HCT116 (cell line): ENCODE results near the gene NUF2. TPM values are rescaled to one million over a fixed set of nuclear protein-coding genes. Genes with fewer than 3 reads are reported as not detected.
"Not testable (repeated sequence)": the region's sequence is repeated elsewhere in the genome, so short reads cannot be mapped to it uniquely, and the experiment has no call there.

Experiments
- ATAC-seq: fragments of 200-7000 bp; cut with Tn5 transposase; 2 replicates; pipeline ENCODE4 v1.9.1; 2020; ENCODE audit warnings: mild to moderate bottlenecking, moderate library complexity
- BruUV-seq: library from RNA; stranded (reverse); fragments of 400-500 nt; replicated peaks from 2 replicates; lab custom pipeline; 2021; lab: Mats Ljungman, UMichigan
- CTCF ChIA-PET: fragments of 300-600 bp; sonication (Branson Sonifier 250); formaldehyde crosslinking; loops from one replicate; lab custom pipeline; 2021; ENCODE audit warnings: antibody characterized with exemption; lab: Charles Lee
- POLR2A ChIA-PET: fragments of 300-600, 350-600 bp; sonication (Branson Sonifier 250); formaldehyde crosslinking; loops from one replicate; lab custom pipeline; 2021; ENCODE audit warnings: antibody characterized with exemption; lab: Charles Lee
- RAD21 ChIA-PET, 2 experiments: fragments of 300-600 bp; sonication (Branson Sonifier 250); formaldehyde crosslinking; loops; one replicate each; lab custom pipeline; 2023; ENCODE audit warnings: low total read pairs in 2 of 2; ENCODE audit not compliant: uncharacterized antibody in 2 of 2, unreplicated experiment in 2 of 2, low non-redundant PET in 1 of 2; lab: Charles Lee
- DNase-seq: peaks from one replicate; pipeline ENCODE4 v3.0.0-alpha.2; 2010; ENCODE audit warnings: low read depth, low spot score
- H2AFZ ChIP-seq: fragments of 200-600 bp; shearing (Covaris generic), sonication (generic); 2 replicates; pipeline ENCODE4 v1.6.1; 2017; ENCODE audit warnings: low read depth, mixed run types, mixed read lengths, antibody characterized with exemption, low read length; ENCODE audit not compliant: poor library complexity, severe bottlenecking
- H3K27ac ChIP-seq: 2 replicates; pipeline ENCODE4 v1.5.1; 2012; ENCODE audit warnings: low read depth, low read length
- H3K27me3 ChIP-seq: fragments of 200-600 bp; sonication (generic); 2 replicates; pipeline ENCODE4 v1.6.1; 2016; ENCODE audit warnings: mixed run types, low read length, mixed read lengths; ENCODE audit not compliant: insufficient read depth
- H3K36me3 ChIP-seq, 2 experiments: fragments of 200-500 bp in 1 of 2; fragments of 200-600 bp in 1 of 2; sonication (Bioruptor generic) in 1 of 2; sonication (generic) in 1 of 2; 2 replicates each; pipeline versions ENCODE4 v1.5.1 to v1.6.1; 2014 to 2016; ENCODE audit warnings: low read length in 2 of 2, inconsistent platforms in 1 of 2, mixed read lengths in 1 of 2, mixed run types in 1 of 2; ENCODE audit not compliant: insufficient read depth in 2 of 2, control insufficient read depth in 1 of 2
- H3K4me1 ChIP-seq, 2 experiments: fragments of 200-600 bp in 1 of 2; sonication (generic) in 1 of 2; 2 replicates each; pipeline versions ENCODE4 v1.5.1 to v1.6.1; 2012 to 2017; ENCODE audit warnings: low read length in 2 of 2, inconsistent platforms in 1 of 2, mild to moderate bottlenecking in 1 of 2, mixed read lengths in 1 of 2, mixed run types in 1 of 2, moderate library complexity in 1 of 2; ENCODE audit not compliant: insufficient read depth in 2 of 2, control insufficient read depth in 1 of 2
- H3K4me2 ChIP-seq: fragments of 200-600 bp; sonication (generic); 2 replicates; pipeline ENCODE4 v1.6.1; 2017; ENCODE audit warnings: mixed run types, low read length, mixed read lengths
- H3K4me3 ChIP-seq, 2 experiments: fragments of 200-600 bp in 1 of 2; sonication (generic) in 1 of 2; replicated peaks in 1 of 2; 2 replicates each; pipeline ENCODE4 v1.5.1; 2011 to 2016; ENCODE audit warnings: low read length in 2 of 2, control low read depth in 1 of 2, low read depth in 1 of 2, mild to moderate bottlenecking in 1 of 2, mixed read lengths in 1 of 2, mixed run types in 1 of 2
- H3K79me2 ChIP-seq: fragments of 200-600 bp; sonication (generic); 2 replicates; pipeline ENCODE4 v1.6.1; 2017; ENCODE audit warnings: mild to moderate bottlenecking, mixed run types, low read length, moderate library complexity, mixed read lengths; ENCODE audit not compliant: insufficient read depth
- H3K9ac ChIP-seq: fragments of 200-600 bp; sonication (generic); 2 replicates; pipeline ENCODE4 v1.6.1; 2016; ENCODE audit warnings: low read length, mixed read lengths
- H3K9me2 ChIP-seq: fragments of 200-600 bp; sonication (generic), shearing (Covaris generic); 2 replicates; pipeline ENCODE4 v1.6.1; 2017; ENCODE audit warnings: mixed run types, mild to moderate bottlenecking, moderate library complexity; ENCODE audit not compliant: insufficient read depth
- H3K9me3 ChIP-seq, 2 experiments: fragments of 200-500 bp in 1 of 2; fragments of 200-600 bp in 1 of 2; sonication (Bioruptor generic) in 1 of 2; sonication (generic) in 1 of 2; 2 replicates each; pipeline ENCODE4 v1.6.1; 2014 to 2017; ENCODE audit warnings: low read length in 2 of 2, mixed read lengths in 2 of 2, inconsistent platforms in 1 of 2, low read depth in 1 of 2, mild to moderate bottlenecking in 1 of 2, mixed run types in 1 of 2, moderate library complexity in 1 of 2; ENCODE audit not compliant: control insufficient read depth in 1 of 2, insufficient read depth in 1 of 2
- H4K20me1 ChIP-seq: fragments of 200-600 bp; sonication (generic), shearing (Covaris generic); 2 replicates; pipeline ENCODE4 v1.6.1; 2017; ENCODE audit warnings: mixed run types, mild to moderate bottlenecking, moderate library complexity; ENCODE audit not compliant: insufficient read depth
- CBX3 ChIP-seq: IDR thresholded peaks from 2 replicates; pipeline ENCODE4 v1.6.1; 2012; ENCODE audit warnings: low read depth
- CEBPB ChIP-seq: IDR thresholded peaks from 2 replicates; pipeline ENCODE4 v1.6.1; 2012; ENCODE audit warnings: low read depth
- ELF1 ChIP-seq: IDR thresholded peaks from 2 replicates; pipeline ENCODE4 v1.6.1; 2012; ENCODE audit warnings: low read depth, borderline replicate concordance
- FOSL1 ChIP-seq: IDR thresholded peaks from 2 replicates; pipeline ENCODE4 v1.6.1; 2012; ENCODE audit warnings: low read depth
- SP1 ChIP-seq: IDR thresholded peaks from 2 replicates; pipeline ENCODE4 v1.6.1; 2012; ENCODE audit warnings: low read depth
- ZFX ChIP-seq: fragments of 450-650 bp; IDR thresholded peaks from 2 replicates; pipeline ENCODE4 v1.6.1; 2017
- ZNF274 ChIP-seq: fragments of 200-500 bp; sonication (Bioruptor generic); IDR thresholded peaks from 2 replicates; pipeline ENCODE4 v1.6.1; 2014; ENCODE audit warnings: mild to moderate bottlenecking, low read depth, low read length, inconsistent platforms
- intact Hi-C: fragments of 100-400 bp; cut with micrococcal nuclease; formaldehyde crosslinking; loops from 2 replicates; pipeline ENCODE4 v1.10.0; 2022
- total RNA-seq: library from RNA; stranded (reverse); gene quantifications from one replicate; pipeline ENCODE4 v1.2.1, GENCODE V29; 2021; ENCODE audit not compliant: unreplicated experiment
- TF ChIP-seq, protein P1 (sequence below): IDR thresholded peaks from 2 replicates; pipeline ENCODE4 v1.6.1; 2012; ENCODE audit warnings: low read depth

NUF2 gene
- total RNA-seq, 1 experiment from 2014 or later = 37.6 TPM

DNA sequence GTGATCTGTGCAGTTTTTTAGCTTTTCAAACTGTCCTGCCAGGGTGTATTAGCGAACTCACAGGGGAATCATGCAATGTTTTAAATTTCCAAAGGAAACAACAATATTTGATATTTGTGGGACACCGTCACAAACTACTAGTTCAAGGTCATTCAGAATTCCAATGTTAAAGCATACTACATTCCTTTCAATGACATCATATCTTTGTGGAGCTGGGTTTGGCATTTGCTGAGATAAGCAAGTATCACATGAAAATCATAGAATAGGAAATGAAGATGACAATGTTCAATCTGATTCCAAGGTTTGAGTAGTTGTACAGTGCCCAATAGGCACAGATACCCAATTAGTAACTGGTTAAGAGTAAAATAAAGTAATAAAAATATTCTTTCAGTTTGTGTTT, 35.6 kb downstream of the NUF2 start:
- no peak overlapping the region for H3K4me3 ChIP-seq
- POLR2A ChIA-PET = no interaction called here
- RAD21 ChIA-PET = no interaction called here
- H2AFZ ChIP-seq = no peak overlapping the region
- TF ChIP-seq ZFX (no peak), CBX3 (no peak), CEBPB (no peak), ELF1 (no peak), ZNF274 (no peak), SP1 (no peak), FOSL1 (no peak)
- TF ChIP-seq, protein P1, sequence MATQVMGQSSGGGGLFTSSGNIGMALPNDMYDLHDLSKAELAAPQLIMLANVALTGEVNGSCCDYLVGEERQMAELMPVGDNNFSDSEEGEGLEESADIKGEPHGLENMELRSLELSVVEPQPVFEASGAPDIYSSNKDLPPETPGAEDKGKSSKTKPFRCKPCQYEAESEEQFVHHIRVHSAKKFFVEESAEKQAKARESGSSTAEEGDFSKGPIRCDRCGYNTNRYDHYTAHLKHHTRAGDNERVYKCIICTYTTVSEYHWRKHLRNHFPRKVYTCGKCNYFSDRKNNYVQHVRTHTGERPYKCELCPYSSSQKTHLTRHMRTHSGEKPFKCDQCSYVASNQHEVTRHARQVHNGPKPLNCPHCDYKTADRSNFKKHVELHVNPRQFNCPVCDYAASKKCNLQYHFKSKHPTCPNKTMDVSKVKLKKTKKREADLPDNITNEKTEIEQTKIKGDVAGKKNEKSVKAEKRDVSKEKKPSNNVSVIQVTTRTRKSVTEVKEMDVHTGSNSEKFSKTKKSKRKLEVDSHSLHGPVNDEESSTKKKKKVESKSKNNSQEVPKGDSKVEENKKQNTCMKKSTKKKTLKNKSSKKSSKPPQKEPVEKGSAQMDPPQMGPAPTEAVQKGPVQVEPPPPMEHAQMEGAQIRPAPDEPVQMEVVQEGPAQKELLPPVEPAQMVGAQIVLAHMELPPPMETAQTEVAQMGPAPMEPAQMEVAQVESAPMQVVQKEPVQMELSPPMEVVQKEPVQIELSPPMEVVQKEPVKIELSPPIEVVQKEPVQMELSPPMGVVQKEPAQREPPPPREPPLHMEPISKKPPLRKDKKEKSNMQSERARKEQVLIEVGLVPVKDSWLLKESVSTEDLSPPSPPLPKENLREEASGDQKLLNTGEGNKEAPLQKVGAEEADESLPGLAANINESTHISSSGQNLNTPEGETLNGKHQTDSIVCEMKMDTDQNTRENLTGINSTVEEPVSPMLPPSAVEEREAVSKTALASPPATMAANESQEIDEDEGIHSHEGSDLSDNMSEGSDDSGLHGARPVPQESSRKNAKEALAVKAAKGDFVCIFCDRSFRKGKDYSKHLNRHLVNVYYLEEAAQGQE = no peak
- H3K9me2 ChIP-seq = no peaks in the 10 kb centered on the region
- no peak overlapping the region for H3K4me2 ChIP-seq
- H3K4me1 ChIP-seq = peaks cover 0 to 6% of the 10 kb centered on the region in 2 experiments; a peak in 1 of 4 replicates
- BruUV-seq = no TSS peak
- H3K36me3 ChIP-seq = peaks cover 0 to 3% of the 10 kb centered on the region in 2 experiments; a peak in 1 of 4 replicates
- DNase-seq (no peak), ATAC-seq (no peak)
- CTCF ChIA-PET = no interaction called here
- 0 out of 2 replicates have a peak, but pooled peaks cover 5% of the 10 kb centered on the region for H3K27me3 ChIP-seq
- no peak overlapping the region for H3K27ac ChIP-seq
- H3K9ac ChIP-seq = no peak overlapping the region
- no peaks in the 10 kb centered on the region for H4K20me1 ChIP-seq
- no peaks in the 10 kb centered on the region for H3K79me2 ChIP-seq
- no peaks in the 10 kb centered on the region for H3K9me3 ChIP-seq
- intact Hi-C loops = no loop called here

DNA sequence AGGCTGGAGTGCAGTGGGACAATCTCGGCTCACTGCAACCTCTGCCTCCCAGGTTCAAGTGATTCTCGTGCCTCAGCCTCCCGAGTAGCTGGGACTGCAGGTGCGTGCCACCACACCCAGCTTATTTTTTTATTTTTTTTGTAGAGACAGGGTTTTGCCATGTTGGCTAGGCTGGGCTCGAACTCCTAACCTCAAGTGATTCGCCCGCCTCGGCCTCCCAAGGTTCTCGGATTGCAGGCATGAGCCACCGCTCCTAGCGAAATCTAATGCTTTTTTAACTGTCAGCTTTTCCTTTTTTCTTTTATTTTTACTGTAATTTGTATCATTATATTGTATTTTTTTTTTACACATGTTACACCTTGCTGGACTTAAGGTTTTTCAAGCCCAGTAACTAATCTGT, 36.4 kb downstream of the NUF2 start:
- H4K20me1 ChIP-seq, DNase-seq, POLR2A ChIA-PET, ATAC-seq, H3K27me3 ChIP-seq, BruUV-seq, H3K79me2 ChIP-seq, H2AFZ ChIP-seq, H3K4me1 ChIP-seq, H3K4me2 ChIP-seq, H3K36me3 ChIP-seq, RAD21 ChIA-PET, H3K9me2 ChIP-seq, H3K4me3 ChIP-seq, H3K9ac ChIP-seq, H3K9me3 ChIP-seq, intact Hi-C loops, H3K27ac ChIP-seq: not testable (repeated sequence)
- CTCF ChIA-PET = interaction anchor here (1.0 to 1.3 kb wide), 5 partner anchors 11 to 1715 kb away, joined by 4 to 9 read pairs (median 5); no protein-coding TSS in a partner anchor
